ENCODE results near the gene LGALSL. TPM values are rescaled to one million over a fixed set of nuclear protein-coding genes. Genes with fewer than 3 reads are reported as not detected.

LGALSL gene
- total and polyA plus RNA-seq, 2 of the 13 experiments (the other 11 are each of a cell fraction or from before 2014, with no cell fraction given) = 15.4 to 20.0 TPM

DNA sequence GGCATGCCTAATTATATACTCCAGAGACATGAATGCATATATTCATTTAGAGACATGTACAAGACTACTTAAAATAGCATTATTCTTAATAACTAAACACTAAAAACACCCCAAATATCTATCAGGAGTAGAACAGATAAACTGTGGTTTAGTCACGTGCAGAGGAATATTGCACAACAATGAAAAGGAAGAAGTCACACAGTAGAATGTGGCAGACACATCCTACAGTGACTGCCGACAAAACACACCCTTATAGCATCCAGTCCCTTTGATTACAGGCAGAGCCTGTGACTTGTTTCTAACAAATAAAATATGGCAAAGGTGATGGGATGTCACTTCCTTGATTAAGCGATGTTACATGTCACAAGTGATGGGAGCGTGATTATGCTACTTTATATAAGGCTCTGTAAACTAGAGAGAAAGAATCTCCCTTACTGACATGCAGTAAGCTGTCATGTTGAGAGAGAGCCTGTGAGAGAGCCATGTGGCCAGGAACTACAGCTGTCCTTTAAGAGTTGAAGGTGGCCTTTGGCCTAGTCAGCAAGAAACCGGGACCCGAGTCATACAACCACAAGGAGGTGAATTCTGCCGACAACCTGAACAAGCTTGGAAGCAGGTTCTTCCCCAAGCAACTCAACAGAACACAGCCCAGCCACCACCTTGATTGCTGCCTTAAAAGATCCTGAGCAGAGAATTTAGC lies 39.1 kb upstream of the LGALSL start:
- intact Hi-C loops (cut with micrococcal nuclease; ENCODE audit: unreplicated experiment) = no loop called here

DNA sequence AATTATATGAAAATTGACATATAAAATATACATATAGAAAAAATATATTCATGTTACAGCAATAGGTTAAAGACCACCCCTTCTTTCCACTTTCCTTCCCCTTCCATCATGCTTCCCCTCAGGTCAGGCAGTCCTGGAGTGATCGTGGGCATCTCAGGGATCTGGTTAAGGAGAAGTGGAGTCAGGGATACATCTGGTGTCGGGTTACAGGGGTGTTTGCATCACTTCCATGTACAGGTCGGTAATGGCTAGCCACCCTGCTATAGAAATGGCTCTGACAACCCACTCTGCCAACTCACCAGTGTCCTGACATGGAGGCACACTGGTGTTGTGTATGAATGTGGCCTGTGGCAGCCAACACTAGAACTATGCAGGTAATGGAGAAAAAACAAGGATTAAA lies 36.3 kb upstream of the LGALSL start:
- FAIRE-seq = no peak
- Histone ChIP-seq H3K79me2 (ENCODE audit: insufficient read depth, low read length) (no peaks in the 10 kb centered on the region), H3K36me3 (replicated peaks in 1 of 2; ENCODE audit: control insufficient read depth in 1 of 2, insufficient read depth in 2 of 2, low read length in 2 of 2) (no peaks in the 10 kb centered on the region), H3K4me1 (ENCODE audit: insufficient read depth, low read length) (no peaks in the 10 kb centered on the region), H3K9me3 (ENCODE audit: low read length) (no peaks in the 10 kb centered on the region), H3K4me3 (replicated peaks in 1 of 3; ENCODE audit: insufficient read depth in 1 of 3, low read depth in 2 of 3, low read length in 3 of 3) (no peak overlapping the region), H3K4me2 (ENCODE audit: low read depth, low read length) (no peak overlapping the region), H4K20me1 (ENCODE audit: insufficient read depth, low read length) (no peaks in the 10 kb centered on the region), H3K27me3 (ENCODE audit: control insufficient read depth in 1 of 2, insufficient read depth in 2 of 2, low read length in 2 of 2) (peaks cover 0 to 6% of the 10 kb centered on the region in 2 experiments; a peak in 2 of 5 replicates), H2AFZ (ENCODE audit: low read length) (no peak overlapping the region), H3K27ac (ENCODE audit: extremely low read length, insufficient read depth, low read length) (no peak overlapping the region), H3K9ac (ENCODE audit: insufficient read depth, low read depth, low read length) (no peak overlapping the region)
- in situ Hi-C loops (cut with HindIII; ENCODE audit: extremely low pct_ligation_motif_present, low pct_unique_long_range_greater_than_20kb) (no loop called here), intact Hi-C loops (cut with micrococcal nuclease; ENCODE audit: unreplicated experiment) (no loop called here)
- no peak for DNase-seq (ENCODE audit: low spot score)
- BruUV-seq (replicated peaks) = no TSS peak
- 12% methylated on average over 3 of the region's 3 CpGs for WGBS (ENCODE audit: low lambda C conversion rate)
- TF ChIP-seq ZNF335 (CRISPR knock-in tag; IDR thresholded peaks at IDR 0.05) = no peak
- TF ChIP-seq KLF9 (CRISPR knock-in tag; IDR thresholded peaks at IDR 0.05; ENCODE audit: low read depth) = no peak
- no peak for TF ChIP-seq MEIS2 (CRISPR knock-in tag; IDR thresholded peaks at IDR 0.05)
- TF ChIP-seq TOPORS (CRISPR knock-in tag; IDR thresholded peaks at IDR 0.05) = no peak
- ATAC-seq = no peak
- CTCF ChIA-PET (ENCODE audit: low intra/inter-chr PET ratio, low total read pairs) = no interaction called here
- POLR2A ChIA-PET = no interaction called here

More for the DNA sequence above, 39.1 kb upstream of the LGALSL start:
- 48% methylated on average over 7 of the region's 7 CpGs for WGBS (ENCODE audit: low lambda C conversion rate)
- Histone ChIP-seq H3K9ac (ENCODE audit: insufficient read depth, low read depth, low read length) (no peak overlapping the region), H3K4me3 (replicated peaks in 1 of 3; ENCODE audit: insufficient read depth in 1 of 3, low read depth in 2 of 3, low read length in 3 of 3) (no peak overlapping the region), H3K27ac (ENCODE audit: extremely low read length, insufficient read depth, low read length) (no peak overlapping the region), H2AFZ (ENCODE audit: low read length) (no peak overlapping the region), H3K9me3 (ENCODE audit: low read length) (no peaks in the 10 kb centered on the region), H3K36me3 (replicated peaks in 1 of 2; ENCODE audit: control insufficient read depth in 1 of 2, insufficient read depth in 2 of 2, low read length in 2 of 2) (no peaks in the 10 kb centered on the region), H3K4me2 (ENCODE audit: low read depth, low read length) (no peak overlapping the region), H3K27me3 (ENCODE audit: control insufficient read depth in 1 of 2, insufficient read depth in 2 of 2, low read length in 2 of 2) (peaks cover 0 to 6% of the 10 kb centered on the region in 2 experiments; a peak in 2 of 5 replicates), H3K4me1 (ENCODE audit: insufficient read depth, low read length) (no peaks in the 10 kb centered on the region), H3K79me2 (ENCODE audit: insufficient read depth, low read length) (no peaks in the 10 kb centered on the region), H4K20me1 (ENCODE audit: insufficient read depth, low read length) (no peaks in the 10 kb centered on the region)
- DNase-seq (ENCODE audit: low spot score) (no peak), ATAC-seq (no peak), FAIRE-seq (peak; percentile 70)
- POLR2A ChIA-PET = no interaction called here
- CTCF ChIA-PET (ENCODE audit: low intra/inter-chr PET ratio, low total read pairs) = no interaction called here
- no TSS peak for BruUV-seq (replicated peaks)
- in situ Hi-C loops (cut with HindIII; ENCODE audit: extremely low pct_ligation_motif_present, low pct_unique_long_range_greater_than_20kb) = no loop called here
- TF ChIP-seq MAFK (conservative IDR thresholded peaks at IDR 0.05 in 1 of 2, IDR thresholded peaks at IDR 0.05 in 1 of 2; ENCODE audit: low read length in 2 of 2) (peak; percentile 30 to 44; a peak in 3 of 4 replicates), ZNF788 (CRISPR knock-in tag; IDR thresholded peaks at IDR 0.05; ENCODE audit: borderline replicate concordance) (no peak), ZNF329 (CRISPR knock-in tag; IDR thresholded peaks at IDR 0.05; ENCODE audit: low read depth) (no peak), HCFC1 (IDR thresholded peaks at IDR 0.05; ENCODE audit: low read depth, low read length) (no peak), KDM4B (CRISPR knock-in tag; IDR thresholded peaks at IDR 0.05) (no peak), CEBPB (IDR thresholded peaks at IDR 0.05; ENCODE audit: borderline replicate concordance, low read depth, low read length) (peak; percentile 75; the same call in 1 of the 2 replicates)
